HepG2 (cell line): ENCODE results near the gene PRTN3. TPM values are rescaled to one million over a fixed set of nuclear protein-coding genes. Genes with fewer than 3 reads are reported as not detected.

Experiments used
- ATAC-seq: fragments of 200-7000 bp; cut with Tn5 transposase; 3 replicates; pipeline ENCODE4 v1.9.1; 2020; ENCODE audit warnings: mild to moderate bottlenecking, moderate library complexity
- BruUV-seq: library from RNA; stranded (reverse); fragments of 400-500 nt; replicated peaks from 2 replicates; lab custom pipeline; 2021; lab: Mats Ljungman, UMichigan
- CTCF ChIA-PET: fragments of 300-600 bp; formaldehyde crosslinking; extraction: SDS; loops from one replicate; lab custom pipeline; 2021; ENCODE audit warnings: low total read pairs, inconsistent platforms, low intra/inter-chr PET ratio; lab: Yijun Ruan, JAX
- POLR2A ChIA-PET: fragments of 350-600 bp; sonication (Branson Sonifier 250); formaldehyde crosslinking; loops from one replicate; lab custom pipeline; 2020; ENCODE audit warnings: antibody characterized with exemption, inconsistent platforms; lab: Yijun Ruan, JAX
- DNase-seq: peaks from one replicate; pipeline ENCODE4 v3.0.0-alpha.2; 2015; ENCODE audit warnings: low spot score
- FAIRE-seq: peaks from 3 replicates; lab custom pipeline; 2011; peaks lifted over from hg19 to GRCh38; lab: Jason Lieb, UNC
- H2AFZ ChIP-seq: one replicate; pipeline ENCODE4 v1.6.1; 2011; ENCODE audit warnings: low read length, inconsistent platforms
- H3K27ac ChIP-seq: fragments of 300-600 bp; 3 replicates; pipeline ENCODE4 v1.8.0; 2011; ENCODE audit warnings: mixed run types, mild to moderate bottlenecking, mixed read lengths, low read length, inconsistent platforms; ENCODE audit not compliant: insufficient read depth; ENCODE audit errors: extremely low read length
- H3K27me3 ChIP-seq, 2 experiments: fragments of 200-600 bp in 1 of 2; 2 replicates in 1 of 2; 3 replicates in 1 of 2; pipeline versions ENCODE4 v1.6.0 to v1.8.0; 2011; ENCODE audit warnings: low read length in 2 of 2, mild to moderate bottlenecking in 2 of 2, moderate library complexity in 2 of 2, inconsistent platforms in 1 of 2; ENCODE audit not compliant: insufficient read depth in 2 of 2, control insufficient read depth in 1 of 2
- H3K36me3 ChIP-seq, 2 experiments: fragments of 200-600 bp in 1 of 2; replicated peaks in 1 of 2; 2 replicates in 1 of 2; 3 replicates in 1 of 2; pipeline versions ENCODE4 v1.5.1 to v1.8.0; 2011; ENCODE audit warnings: low read length in 2 of 2, inconsistent platforms in 1 of 2; ENCODE audit not compliant: insufficient read depth in 2 of 2, control insufficient read depth in 1 of 2
- H3K4me1 ChIP-seq: 2 replicates; pipeline ENCODE4 v1.5.1; 2012; ENCODE audit warnings: low read length, inconsistent platforms; ENCODE audit not compliant: insufficient read depth
- H3K4me2 ChIP-seq: 2 replicates; pipeline ENCODE4 v1.6.0; 2011; ENCODE audit warnings: low read depth, low read length, inconsistent platforms
- H3K4me3 ChIP-seq, 3 experiments: fragments of 200-600 bp in 1 of 3; sonication (generic), shearing (Covaris generic) in 1 of 3; replicated peaks in 1 of 3; 2 replicates each; pipeline ENCODE4 v1.5.1; 2011 to 2016; ENCODE audit warnings: low read length in 3 of 3, inconsistent platforms in 2 of 3, low read depth in 2 of 3, mild to moderate bottlenecking in 2 of 3, control low read depth in 1 of 3, mixed read lengths in 1 of 3; ENCODE audit not compliant: insufficient read depth in 1 of 3
- H3K79me2 ChIP-seq: one replicate; pipeline ENCODE4 v1.6.1; 2011; ENCODE audit warnings: low read length, inconsistent platforms; ENCODE audit not compliant: insufficient read depth
- H3K9ac ChIP-seq: 2 replicates; pipeline ENCODE4 v1.6.0; 2011; ENCODE audit warnings: mild to moderate bottlenecking, low read depth, low read length, inconsistent platforms; ENCODE audit not compliant: insufficient read depth
- H3K9me3 ChIP-seq: 2 replicates; pipeline ENCODE4 v1.5.1; 2012; ENCODE audit warnings: mild to moderate bottlenecking, low read length
- H4K20me1 ChIP-seq: 2 replicates; pipeline ENCODE4 v1.6.0; 2011; ENCODE audit warnings: inconsistent platforms, mild to moderate bottlenecking, low read length, moderate library complexity; ENCODE audit not compliant: insufficient read depth
- GABPB1 ChIP-seq: IDR thresholded peaks from 2 replicates; pipeline ENCODE4 v1.6.1; 2016; ENCODE audit warnings: mild to moderate bottlenecking, missing genetic modification reagents, moderate library complexity, missing compliant biosample characterization
- NFRKB ChIP-seq: fragments of 450-650 bp; IDR thresholded peaks from 2 replicates; pipeline ENCODE4 v1.6.1; 2017
- PHB2 ChIP-seq: fragments of 450-650 bp; IDR thresholded peaks from 2 replicates; pipeline ENCODE4 v1.6.1; 2018; ENCODE audit not compliant: partially characterized antibody
- ZFP62 ChIP-seq: sonication (generic); formaldehyde crosslinking; IDR thresholded peaks from 2 replicates; pipeline ENCODE4 v1.4.0; 2020; ENCODE audit warnings: missing genetic modification reagents
- ZNF432 ChIP-seq: sonication (generic); formaldehyde crosslinking; IDR thresholded peaks from 2 replicates; pipeline ENCODE4 v1.5.0; 2020; ENCODE audit warnings: missing genetic modification reagents, mild to moderate bottlenecking, borderline replicate concordance
- ZNF792 ChIP-seq: IDR thresholded peaks from 2 replicates; pipeline ENCODE4 v1.6.1; 2016
- ZNF850 ChIP-seq: sonication (generic); formaldehyde crosslinking; conservative IDR thresholded peaks from 2 replicates; pipeline ENCODE4 v1.9.0; 2021; ENCODE audit warnings: mild to moderate bottlenecking, missing genetic modification reagents
- WGBS: methylation state at CpG from one replicate; pipeline ENCODE4 v1.1.6; 2017; ENCODE audit warnings: low lambda C conversion rate; 5-methylcytosine and 5-hydroxymethylcytosine counted together
- in situ Hi-C: cut with HindIII; loops from 2 replicates; pipeline ENCODE4 v1.10.0; 2017; ENCODE audit warnings: low pct_unique_long_range_greater_than_20kb; ENCODE audit not compliant: extremely low pct_ligation_motif_present
- intact Hi-C: fragments of 100-400 bp; cut with micrococcal nuclease; formaldehyde crosslinking; loops from one replicate; pipeline ENCODE4 v1.10.0; 2022; ENCODE audit not compliant: unreplicated experiment
- polyA plus RNA-seq, 8 experiments: library from polyadenylated mRNA; depleted of rRNA in 3 of 8; stranded (reverse) in 7 of 8; unstranded in 1 of 8; fragments of >200 nt; fragmentation: Illumina TruSeq in 4 of 8; extraction: Trizol in 4 of 8; gene quantifications; 2 replicates each; pipeline versions ENCODE4 v1.2.1 to v1.2.3, GENCODE V29; 2011 to 2016; ENCODE audit warnings: low read depth in 4 of 8, missing spikeins in 1 of 8, mixed read lengths in 1 of 8; ENCODE audit not compliant: insufficient read depth in 1 of 8
- total RNA-seq, 5 experiments: library from RNA; depleted of rRNA; stranded (reverse); fragments of >200 nt; fragmentation: Illumina TruSeq; extraction: Trizol; gene quantifications; 2 replicates each; pipeline ENCODE4 v1.2.3, GENCODE V29; 2016; ENCODE audit warnings: low read depth in 1 of 5
- TF ChIP-seq, protein P1 (sequence below): sonication (generic); formaldehyde crosslinking; IDR thresholded peaks from 2 replicates; pipeline ENCODE4 v1.9.0; 2022; ENCODE audit warnings: missing genetic modification reagents, mild to moderate bottlenecking, borderline replicate concordance
- TF ChIP-seq, protein P2 (sequence below): sonication (generic); formaldehyde crosslinking; conservative IDR thresholded peaks from 2 replicates; pipeline ENCODE4 v1.4.0; 2020; ENCODE audit warnings: missing genetic modification reagents

Gene PRTN3
- total and polyA plus RNA-seq, 2 of the 13 experiments (the other 11 are each of a cell fraction or from before 2014, with no cell fraction given): not detected

DNA sequence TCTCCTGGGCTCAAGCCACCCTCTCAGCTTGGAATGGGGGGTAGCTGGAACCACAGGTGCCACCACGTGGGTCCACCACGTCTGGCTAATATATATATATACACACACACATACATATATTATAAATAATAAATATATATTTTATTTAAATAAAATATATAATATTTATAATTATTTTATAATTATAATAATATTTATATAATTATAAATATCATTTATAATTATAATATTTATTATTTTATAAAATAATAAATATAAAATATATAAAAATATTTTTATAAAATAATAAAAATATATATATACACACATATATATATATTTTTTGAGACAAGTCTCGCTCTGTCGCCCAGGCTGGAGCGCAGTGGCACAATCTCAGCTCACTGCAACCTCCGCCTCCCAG, 13.8 kb downstream of the PRTN3 start (continued):
- TF ChIP-seq ZNF432: no peak
- no peak for TF ChIP-seq GABPB1 (CRISPR knock-in tag)

DNA sequence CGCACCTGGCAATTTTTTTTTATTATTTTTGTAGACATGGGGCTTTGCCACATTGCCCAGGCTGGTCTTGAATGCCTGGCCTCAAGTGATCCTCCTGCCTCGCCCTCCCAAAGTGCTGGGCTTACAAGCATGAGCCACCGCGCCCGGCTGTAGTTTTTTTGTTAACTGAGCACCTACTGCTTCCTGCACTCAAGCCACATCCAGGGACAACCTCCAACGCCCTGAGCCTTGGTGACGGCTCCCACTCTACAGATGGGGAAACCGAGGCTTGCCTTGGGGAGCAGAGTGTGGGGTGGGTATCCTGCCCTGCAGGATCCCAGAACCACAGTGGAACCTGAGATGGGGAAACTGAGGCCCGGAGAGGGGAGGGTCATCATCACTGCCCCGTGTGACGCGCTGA, 14.3 kb downstream of the PRTN3 start:
- Histone ChIP-seq H3K4me2 (no peak overlapping the region), H3K9me3 (no peaks in the 10 kb centered on the region), H4K20me1 (no peaks in the 10 kb centered on the region), H3K4me3 (no peak overlapping the region), H3K36me3 (no peaks in the 10 kb centered on the region), H3K79me2 (no peaks in the 10 kb centered on the region), H3K4me1 (peaks cover 29% of the 10 kb centered on the region), H3K27me3 (peaks cover 2 to 14% of the 10 kb centered on the region in 2 experiments; a peak in 4 of 5 replicates)
- 64% methylated on average over 8 of the region's 12 CpGs for WGBS
- DNase-seq (no peak), FAIRE-seq (no peak)
- no TSS peak for BruUV-seq
- in situ Hi-C loops (loop anchor here (10.0 kb wide), 1 partner anchor 90 kb away; no protein-coding TSS in a partner anchor), intact Hi-C loops (loop anchor here (5.0 kb wide), 1 partner anchor 83 kb away; no protein-coding TSS in a partner anchor)
- POLR2A ChIA-PET: no interaction called here
- no peak for TF ChIP-seq ZNF792 (CRISPR knock-in tag)
- no peak for TF ChIP-seq ZFP62 (CRISPR knock-in tag)
- TF ChIP-seq ZNF850 (CRISPR knock-in tag): no peak
- no peak for TF ChIP-seq NFRKB
- TF ChIP-seq GABPB1 (CRISPR knock-in tag): no peak
- TF ChIP-seq, protein P1, sequence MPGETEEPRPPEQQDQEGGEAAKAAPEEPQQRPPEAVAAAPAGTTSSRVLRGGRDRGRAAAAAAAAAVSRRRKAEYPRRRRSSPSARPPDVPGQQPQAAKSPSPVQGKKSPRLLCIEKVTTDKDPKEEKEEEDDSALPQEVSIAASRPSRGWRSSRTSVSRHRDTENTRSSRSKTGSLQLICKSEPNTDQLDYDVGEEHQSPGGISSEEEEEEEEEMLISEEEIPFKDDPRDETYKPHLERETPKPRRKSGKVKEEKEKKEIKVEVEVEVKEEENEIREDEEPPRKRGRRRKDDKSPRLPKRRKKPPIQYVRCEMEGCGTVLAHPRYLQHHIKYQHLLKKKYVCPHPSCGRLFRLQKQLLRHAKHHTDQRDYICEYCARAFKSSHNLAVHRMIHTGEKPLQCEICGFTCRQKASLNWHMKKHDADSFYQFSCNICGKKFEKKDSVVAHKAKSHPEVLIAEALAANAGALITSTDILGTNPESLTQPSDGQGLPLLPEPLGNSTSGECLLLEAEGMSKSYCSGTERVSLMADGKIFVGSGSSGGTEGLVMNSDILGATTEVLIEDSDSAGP (CRISPR knock-in tag): no peak
- TF ChIP-seq, protein P2, sequence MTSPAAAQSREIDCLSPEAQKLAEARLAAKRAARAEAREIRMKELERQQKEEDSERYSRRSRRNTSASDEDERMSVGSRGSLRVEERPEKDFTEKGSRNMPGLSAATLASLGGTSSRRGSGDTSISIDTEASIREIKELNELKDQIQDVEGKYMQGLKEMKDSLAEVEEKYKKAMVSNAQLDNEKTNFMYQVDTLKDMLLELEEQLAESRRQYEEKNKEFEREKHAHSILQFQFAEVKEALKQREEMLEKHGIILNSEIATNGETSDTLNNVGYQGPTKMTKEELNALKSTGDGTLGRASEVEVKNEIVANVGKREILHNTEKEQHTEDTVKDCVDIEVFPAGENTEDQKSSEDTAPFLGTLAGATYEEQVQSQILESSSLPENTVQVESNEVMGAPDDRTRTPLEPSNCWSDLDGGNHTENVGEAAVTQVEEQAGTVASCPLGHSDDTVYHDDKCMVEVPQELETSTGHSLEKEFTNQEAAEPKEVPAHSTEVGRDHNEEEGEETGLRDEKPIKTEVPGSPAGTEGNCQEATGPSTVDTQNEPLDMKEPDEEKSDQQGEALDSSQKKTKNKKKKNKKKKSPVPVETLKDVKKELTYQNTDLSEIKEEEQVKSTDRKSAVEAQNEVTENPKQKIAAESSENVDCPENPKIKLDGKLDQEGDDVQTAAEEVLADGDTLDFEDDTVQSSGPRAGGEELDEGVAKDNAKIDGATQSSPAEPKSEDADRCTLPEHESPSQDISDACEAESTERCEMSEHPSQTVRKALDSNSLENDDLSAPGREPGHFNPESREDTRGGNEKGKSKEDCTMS: no peak
- no peak for TF ChIP-seq PHB2
- TF ChIP-seq, all 625 proteins: peak for 0
- H3K27ac ChIP-seq: no peak overlapping the region
- H2AFZ ChIP-seq: no peak overlapping the region
- no peak overlapping the region for H3K9ac ChIP-seq
- ATAC-seq: no peak
- CTCF ChIA-PET: no interaction called here
